Measurements from ENCODE around the gene C16orf89.
"Not testable (repeated sequence)": the region's sequence is repeated elsewhere in the genome, so short reads cannot be mapped to it uniquely, and the experiment has no call there.

C16orf89 gene

DNA sequence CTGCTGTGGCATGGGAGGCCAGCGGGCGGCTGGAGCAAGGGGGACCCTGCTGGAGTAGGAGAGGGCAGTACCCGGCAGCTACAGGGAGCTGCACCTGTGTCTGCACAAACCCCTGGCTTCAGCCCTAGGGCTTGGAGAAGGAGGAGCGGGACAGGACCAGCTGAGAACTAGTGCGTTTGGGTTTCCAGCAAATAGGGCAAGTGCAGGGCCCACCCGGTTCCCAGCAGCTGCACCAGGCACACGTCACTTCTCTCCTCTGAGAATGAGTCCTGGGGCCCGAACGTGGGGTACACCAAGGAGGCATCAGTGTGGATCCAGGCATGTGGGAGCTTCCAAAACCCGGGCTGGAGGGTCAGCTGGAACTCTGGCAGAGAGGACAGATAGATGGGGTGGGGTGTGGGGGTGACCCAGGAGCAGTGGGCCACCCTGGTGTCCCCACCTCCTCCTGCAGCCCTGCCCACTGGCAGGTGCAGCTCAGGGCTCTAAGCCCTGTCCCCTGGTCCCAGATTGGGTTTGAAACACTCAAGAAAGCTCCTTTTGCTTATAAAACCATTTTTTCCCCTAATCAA is 5.6 kb downstream of the C16orf89 start:
- no peak for DNase-seq (ENCODE audit: low read depth in 2 of 2)

DNA sequence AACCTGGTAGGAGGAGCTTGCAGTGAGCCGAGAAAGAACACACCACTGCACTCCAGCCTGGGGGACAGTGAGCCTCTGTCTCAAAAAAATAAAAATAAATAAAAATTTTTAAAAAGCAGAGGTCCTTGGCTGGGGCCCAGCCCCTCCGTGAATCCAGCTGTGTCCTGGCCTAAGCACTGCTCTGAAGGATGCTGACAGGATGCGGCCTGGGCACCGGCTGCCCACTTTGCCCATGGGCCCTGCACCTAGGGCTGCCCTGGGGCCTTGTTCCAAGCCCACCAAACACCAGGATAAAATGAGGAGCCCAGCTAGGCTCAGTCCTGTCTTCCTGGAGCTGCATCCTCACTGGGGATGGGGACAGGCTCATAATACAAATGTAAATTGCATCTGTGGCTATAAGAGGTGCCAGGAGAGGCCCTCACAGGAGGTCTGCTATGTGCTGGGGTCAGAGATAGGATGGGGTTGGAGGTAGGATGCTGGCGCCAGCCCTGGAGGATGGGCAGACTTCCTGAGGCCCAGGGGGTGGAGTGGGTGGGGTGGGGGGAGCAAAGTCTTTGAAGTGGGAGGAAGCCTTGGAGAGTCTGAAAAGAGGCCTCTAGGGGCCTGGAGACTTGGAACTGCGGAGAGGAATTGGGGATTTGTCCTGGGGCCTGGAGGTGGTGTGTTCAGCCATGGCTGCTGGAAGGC is 6.2 kb downstream of the C16orf89 start:
- no peak for DNase-seq (ENCODE audit: low read depth in 2 of 2)

DNA sequence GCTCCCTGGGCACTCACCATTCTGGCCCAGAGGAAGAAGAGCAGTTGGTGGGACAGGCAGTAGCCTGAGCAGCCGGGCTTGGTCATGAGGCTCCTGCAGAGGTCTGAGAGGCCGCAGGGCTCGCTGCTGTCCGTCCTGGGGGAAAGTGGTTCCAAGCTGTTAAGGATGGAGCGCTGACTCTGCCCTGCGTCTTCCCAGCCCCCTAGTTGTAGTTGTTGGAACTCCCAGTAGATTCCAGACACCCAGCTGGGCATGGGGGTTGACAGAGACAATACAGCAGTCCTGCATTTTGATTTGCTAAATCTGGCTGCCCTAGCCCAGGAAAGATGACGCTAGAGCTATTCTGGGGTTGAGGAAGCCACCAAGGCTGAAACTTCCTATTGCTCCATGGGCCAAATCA is 7.3 kb downstream of the C16orf89 start:
- no peak for DNase-seq (ENCODE audit: low read depth in 2 of 2)

DNA sequence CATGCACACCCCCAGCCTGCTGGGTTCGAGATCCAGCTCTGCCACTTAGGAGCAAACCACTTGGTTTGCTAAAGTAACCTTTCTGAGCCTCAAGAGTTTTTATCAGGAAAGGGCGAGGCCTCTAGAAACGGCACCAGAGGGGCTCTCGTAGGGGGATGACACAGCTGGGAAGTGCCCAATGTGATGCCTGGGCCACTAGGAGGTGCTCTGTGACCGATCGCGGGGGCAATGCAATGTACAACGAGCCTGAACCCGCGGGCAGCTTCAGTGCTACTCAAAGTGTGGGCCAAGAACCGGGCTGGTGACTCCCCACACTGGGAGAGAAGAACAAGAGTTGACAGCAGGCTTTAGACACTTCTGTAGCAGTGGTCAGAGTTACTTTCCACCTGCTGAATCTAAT is 9.4 kb downstream of the C16orf89 start:
- DNase-seq (ENCODE audit: low read depth in 2 of 2): peak; percentile 26 to 41

DNA sequence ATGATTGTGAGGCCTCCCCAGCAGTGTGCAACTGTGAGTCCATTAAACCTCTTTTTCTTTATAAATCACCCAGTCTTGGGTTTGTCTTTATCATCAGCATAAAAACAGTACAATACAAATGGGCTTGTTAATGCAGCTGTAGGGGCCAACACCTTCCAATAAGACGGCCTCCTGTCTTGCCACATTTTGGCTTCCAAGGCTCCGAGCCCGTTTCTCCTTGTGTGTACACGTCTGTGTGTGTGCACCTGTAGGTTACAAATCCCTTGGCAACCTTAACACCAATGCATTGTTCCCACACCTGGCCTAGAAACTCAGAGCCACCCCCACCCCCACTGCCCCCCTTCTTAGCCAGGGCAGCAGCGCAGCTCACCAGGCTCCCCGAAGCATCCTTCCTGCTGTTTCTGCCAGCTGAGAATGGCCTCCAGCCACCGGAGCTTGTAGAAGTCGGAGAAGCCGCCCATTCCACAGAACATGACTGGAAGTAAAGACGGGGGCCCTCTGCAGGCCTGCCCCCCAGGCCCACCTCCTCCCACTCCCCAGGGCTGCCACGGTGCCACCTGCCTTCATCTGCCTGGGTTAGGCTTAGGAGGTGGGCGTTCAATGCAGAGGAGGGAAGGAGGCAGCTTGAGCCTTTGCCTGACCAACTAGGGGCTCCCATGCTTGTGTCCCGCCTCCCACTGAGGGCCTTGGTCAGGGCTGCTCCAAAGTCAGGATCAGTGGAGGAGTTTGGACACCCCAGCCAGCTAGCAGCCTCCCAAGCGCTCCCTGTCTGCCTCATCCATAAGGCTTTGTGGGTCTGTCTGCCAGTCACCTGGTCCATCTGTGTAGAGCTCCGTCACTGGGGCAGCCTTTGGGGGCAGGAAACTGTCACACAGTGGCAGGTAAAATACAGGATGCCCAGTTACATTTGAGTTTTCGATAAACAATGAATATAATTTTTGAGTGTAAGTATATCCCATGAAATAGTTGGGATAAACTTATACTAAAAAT is 10.6 kb downstream of the C16orf89 start:
- no peak for DNase-seq (ENCODE audit: low read depth in 2 of 2)

DNA sequence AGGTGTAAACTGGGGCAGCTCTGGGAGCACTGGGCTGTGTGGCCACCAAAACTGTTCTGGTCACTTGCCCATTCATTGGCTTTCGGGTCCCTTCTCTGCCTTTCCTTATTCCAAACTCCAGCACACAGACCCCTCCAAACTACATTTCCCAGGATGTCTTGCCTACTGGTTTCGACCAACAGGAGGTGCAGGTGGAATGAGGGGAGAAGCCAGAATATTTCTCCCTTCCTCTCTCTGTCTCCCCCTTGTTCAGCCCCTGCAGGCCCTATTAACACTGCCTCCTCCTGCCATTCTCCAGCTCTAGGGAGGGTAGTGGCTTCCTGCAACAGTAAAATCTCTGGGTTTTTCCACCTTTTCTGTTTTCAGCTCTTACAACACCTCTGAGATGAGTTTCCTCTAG is 18.8 kb downstream of the C16orf89 start:
- no peak for DNase-seq (ENCODE audit: low read depth in 2 of 2)

DNA sequence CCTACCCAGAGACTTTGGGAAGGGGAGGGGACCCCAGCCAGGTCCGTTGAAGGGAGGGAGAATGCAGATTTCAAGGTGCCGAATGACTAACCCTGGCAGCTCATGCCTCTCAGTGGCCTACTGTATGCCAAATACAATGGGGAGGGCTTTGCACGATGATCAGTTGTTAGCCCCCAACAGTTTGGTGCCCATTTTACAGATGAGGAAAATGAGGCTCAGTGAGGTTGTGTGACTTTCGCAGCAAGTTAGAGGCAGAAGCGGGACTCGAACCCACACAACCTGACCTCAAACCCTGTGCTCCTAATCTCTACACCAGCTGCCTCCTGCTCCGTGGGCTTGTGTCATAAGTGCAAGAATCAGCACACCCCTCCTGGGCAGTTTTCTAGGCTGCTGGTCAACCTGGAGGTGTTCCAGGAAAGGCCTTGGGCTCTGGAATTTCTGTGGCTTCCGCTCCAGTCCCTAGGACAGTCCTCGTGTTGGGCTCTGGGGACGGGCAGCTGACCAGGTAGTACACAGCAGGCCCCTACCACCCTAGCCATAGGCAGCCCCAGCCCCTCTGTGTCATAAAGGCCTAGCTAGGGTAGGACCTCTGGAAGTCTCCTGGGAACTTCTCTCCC is 20.1 kb downstream of the C16orf89 start:
- no peak for DNase-seq (ENCODE audit: low read depth in 2 of 2)

DNA sequence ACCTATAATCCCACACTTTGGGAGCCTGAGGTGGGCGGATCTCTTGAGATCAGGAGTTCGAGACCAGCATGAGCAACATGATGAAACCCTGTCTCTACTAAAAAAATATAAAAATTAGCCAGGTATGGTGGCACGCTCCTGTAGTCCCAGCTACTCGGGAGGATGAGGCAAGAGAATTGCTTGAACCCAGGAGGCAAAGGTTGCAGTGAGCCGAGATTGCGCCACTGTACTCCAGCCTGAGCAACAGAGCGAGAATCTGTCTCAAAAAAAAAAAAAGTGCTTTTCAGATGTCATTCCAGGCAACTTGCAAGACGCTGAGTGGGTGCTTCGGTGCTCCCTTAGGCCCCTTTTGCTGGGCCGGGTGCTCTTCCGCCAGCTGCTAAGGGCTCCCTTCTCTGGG is 21.2 kb downstream of the C16orf89 start:
- DNase-seq (ENCODE audit: low read depth in 2 of 2): not testable (repeated sequence)

DNA sequence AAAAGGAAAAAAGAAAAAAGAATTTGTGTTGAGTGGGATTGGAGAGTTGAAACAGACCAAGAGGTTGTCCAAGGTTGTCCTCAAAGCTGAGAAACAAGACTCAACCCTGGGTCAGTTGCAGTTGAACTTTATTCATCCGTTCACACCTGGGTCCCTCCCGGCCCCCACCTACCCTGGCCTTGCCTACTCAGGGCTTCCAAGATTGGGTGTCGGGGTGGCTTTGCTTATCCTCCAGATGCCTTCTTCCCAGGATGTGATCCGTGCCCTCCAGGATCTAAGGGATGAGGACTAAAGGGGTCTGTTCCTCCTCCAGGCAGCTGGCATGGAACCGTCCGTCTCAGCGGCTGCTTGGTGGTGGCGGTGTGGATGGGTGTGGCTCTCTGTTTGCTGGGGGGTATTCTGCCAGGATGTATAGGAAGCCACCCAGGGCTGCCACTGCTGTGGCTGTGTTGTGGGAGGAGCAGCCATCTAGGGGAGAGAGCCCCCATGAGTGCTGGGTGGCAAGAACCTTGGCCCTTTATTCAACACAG is 21.7 kb downstream of the C16orf89 start:
- DNase-seq (ENCODE audit: low read depth in 2 of 2): no peak

DNA sequence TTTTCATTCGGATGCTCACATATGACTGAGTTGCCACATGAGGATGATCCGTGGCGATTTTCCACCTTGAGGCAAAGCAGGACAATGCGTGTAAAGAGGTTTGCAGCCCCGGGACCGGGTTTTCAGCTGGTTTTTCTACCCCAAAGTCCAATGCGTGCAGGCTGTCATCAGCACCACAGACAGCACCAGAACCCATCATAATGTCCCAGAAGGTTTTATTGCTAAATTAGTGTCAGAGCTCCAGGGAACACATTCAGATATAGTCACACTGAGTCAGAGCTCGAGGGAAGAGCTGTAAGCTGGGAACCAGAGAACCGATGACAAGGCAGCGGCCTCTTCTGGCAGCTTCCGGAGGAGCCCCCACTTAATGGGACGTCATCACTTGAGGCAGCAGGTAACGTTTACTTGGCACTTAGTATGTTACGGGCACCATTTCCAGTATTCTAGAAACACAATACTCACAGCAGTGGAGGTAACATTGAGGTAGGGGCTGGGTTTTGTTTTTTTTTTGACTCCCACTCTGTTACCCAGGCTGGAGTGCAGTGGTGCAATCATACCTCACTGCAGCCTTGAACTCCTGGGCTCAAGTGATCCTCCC is 23.1 kb downstream of the C16orf89 start:
- no peak for DNase-seq (ENCODE audit: low read depth in 2 of 2)

DNA sequence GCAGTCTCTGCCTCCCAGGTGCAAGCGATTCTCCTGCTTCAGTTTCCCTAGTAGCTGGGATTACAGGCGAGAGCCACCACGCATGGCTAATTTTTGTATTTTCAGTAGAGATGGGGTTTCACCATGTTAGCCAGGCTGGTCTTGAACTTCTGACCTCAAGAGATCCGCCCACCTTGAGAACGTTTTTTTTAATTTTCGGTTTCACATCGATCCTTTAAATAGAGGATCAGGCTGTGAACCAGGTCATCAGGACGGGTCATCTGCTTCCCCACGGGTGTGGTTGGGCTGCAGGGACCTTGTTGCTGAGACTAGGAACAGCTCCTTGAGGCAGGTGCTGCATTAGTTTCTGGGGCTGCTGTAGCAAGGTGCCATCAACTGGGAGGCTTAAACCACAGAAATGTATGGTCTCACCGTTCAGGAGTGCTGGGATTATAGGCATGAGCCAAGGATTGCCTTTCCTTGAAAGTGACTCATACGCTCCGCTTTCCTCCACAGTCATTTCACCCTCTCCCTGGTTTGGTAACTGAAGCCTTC is 24.1 kb downstream of the C16orf89 start:
- no peak for DNase-seq (ENCODE audit: low read depth in 2 of 2)

DNA sequence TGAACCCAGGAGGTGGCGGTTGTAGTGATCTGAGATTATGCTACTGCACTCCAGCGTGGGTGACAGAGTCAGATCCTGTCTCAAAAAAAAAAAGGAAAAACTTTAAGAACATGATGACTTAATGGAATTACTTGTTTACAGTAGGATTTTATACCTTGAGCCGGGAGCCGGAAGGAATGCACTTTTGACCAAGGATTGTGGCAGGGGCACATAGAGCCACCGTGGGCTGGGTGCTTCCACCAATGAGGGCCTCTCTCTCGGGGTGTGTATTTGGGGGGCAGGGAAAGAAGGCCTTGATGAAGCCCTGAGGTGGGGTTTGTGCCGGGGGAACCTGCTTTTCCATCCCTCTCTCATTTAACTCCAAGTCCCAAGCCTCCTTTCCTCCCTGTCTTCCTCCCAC is 25.3 kb downstream of the C16orf89 start:
- no peak for DNase-seq (ENCODE audit: low read depth in 2 of 2)

DNA sequence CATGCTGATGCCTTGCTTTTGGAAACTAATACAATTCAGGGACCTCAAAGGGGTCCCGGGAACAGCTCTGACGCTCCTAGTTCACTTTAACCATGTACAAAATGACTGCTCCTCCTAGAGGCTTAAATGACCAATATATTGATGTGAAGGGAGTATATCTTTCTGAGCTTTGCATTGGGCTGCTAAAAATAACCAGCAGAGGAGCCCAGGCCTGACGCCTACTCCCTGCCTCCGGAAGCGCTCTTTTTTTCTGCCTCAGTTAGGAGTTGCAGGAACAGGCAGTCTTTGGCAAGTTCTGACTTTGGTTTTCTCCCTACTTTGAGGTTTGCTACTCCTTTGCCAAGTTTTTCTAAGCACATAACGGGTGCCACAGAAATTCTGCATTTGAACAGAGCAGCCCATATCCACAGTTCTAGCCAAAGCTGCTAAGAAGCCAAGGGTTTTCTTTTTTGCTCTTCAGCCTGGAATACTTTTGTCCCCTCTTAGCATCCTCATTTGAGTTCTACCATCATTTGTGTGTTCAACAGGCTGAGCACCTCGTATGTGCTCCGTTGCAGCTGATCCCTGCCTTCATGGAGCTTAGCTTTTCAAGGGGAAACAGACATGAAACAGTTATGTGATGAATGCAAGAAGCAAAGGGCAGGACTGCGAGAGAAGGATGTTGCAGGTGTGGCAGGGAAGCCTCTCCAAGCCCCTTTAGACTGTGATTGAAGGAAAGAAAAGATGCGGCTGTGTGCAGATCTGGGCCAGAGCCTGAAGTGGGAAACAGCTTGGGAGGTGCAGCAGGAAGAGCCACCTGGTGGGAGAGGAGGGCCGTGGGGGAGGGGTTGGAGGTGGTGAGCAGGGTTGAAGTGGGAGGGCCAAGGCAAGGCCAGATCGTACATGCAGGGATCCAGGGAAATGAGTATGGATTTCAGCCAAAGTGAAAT is 29.3 kb downstream of the C16orf89 start:
- no peak for DNase-seq (ENCODE audit: low read depth in 2 of 2)

DNA sequence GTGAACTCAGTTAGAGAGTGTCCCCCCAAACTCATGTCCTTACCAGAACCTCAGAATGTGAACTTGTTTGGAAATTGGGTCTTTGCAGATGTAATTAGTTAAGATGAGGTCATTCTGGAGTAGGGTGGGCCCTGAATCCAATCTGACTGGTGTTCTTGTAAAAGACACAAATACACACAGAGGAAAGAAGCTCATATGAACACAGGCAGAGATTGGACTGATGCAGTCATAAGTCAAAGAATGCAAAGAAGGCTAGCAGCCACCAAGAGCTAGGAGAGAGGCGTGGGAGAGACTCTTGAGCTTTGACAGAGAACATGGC is 29.9 kb downstream of the C16orf89 start:
- no peak for DNase-seq (ENCODE audit: low read depth in 2 of 2)

DNA sequence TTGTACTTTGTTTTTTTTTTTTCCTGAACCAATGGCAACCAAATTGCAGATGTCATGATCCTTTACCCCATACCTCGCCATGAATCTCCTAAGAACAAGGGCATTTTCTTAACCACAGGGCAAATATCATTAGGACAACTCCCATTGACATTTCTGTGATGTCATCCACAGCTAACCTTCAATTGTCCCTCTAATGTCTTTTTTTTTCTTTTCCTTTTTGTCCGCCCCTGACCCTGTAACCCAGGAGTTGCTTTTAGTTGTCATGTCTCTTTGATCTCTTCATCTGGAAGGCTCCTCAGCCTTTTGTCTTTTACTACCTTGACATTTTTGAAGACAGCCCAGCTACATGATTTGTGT is 31.6 kb downstream of the C16orf89 start:
- no peak for DNase-seq (ENCODE audit: low read depth in 2 of 2)

DNA sequence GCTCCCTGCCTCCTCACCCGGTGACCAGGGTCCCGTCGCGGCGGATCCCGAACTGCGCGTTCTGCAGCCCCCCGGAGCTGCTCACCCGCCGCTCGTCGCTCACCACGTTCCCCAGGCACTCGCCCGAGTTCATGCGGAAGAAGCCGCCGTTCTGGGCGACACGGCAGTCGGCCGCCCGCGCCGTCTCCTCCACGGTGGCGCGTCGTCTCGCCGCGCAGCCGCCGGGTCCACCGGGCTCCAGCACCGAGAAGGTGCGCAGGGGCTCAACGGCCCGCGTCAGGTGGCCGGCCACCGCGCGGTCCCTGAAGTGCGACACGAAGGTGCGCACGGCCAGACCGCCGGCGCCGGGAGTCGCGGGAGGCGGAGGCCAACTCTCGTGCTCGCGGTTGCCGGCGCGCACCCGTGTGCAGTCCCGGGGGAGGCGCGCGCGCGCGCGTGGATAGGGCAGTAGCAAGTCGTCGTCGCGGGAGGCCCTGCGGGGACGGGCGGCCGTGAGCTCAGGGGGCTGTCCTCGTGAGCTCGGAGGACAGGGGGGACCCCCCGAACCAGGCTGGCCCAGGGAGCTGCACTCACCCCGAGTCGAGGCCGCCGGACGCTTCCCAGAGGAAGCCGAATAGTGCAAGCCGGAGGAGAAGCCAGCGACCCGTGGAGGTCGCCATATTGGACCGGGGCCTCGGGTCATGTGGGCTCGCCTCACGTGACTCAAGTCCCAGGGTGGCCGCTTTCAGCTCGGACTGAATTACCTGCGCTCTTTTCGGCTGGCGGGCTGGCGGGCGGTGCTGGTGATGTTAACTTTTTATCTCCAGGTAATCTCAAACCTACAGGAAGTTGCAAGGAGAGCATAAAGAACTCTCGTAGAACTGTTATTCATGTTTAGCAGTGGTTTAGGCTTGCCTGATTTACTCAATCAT is 32.2 kb downstream of the C16orf89 start, which contains the start of gene NAGPA:
NAGPA (minus strand) TSS at position 680 of the 911 bp plus-strand sequence; CDS start at position 659, 21 bp downstream.
- DNase-seq (ENCODE audit: low read depth in 2 of 2): peak; percentile 71 to 80

DNA sequence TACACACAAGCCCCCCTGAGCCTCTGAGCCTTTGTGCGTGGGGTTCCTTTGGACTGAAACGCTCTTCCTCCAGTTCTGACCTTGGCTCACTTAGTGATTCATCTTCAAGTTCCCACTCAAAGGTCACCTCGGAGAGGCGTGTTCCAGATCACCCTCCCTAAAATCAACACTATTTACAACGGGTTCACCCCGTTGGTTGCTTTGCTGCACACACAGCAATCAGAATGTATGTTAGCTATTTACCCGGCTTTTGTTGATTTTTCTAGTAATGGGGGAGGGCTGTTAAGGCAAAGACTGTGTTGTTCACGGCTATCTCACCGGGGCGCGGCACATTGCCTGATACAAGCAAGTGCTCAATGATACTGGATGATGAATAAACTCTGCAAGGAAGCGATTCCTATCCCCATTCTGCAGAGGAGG is 33.0 kb downstream of the C16orf89 start:
- no peak for DNase-seq (ENCODE audit: low read depth in 2 of 2)

DNA sequence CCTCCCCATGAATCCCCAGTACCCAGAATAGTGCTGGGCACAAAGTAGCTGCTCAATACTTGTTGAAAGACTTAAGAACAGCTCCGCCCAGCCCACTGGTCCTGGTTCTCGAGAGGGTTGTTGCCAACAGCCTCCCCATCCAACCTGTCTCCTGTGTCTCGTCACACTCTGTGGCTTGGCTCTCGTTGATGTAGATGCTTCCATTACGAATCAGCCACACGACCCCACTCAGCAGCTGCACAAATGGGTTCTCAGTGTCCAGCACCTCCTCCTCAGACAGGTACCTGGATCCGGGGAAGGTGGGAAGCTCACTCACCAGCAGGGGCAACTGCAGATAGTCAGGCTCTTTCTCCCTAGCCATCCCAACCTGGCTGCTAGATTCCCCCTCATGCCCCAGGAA is 34.2 kb downstream of the C16orf89 start:
- DNase-seq (ENCODE audit: low read depth in 2 of 2): no peak

DNA sequence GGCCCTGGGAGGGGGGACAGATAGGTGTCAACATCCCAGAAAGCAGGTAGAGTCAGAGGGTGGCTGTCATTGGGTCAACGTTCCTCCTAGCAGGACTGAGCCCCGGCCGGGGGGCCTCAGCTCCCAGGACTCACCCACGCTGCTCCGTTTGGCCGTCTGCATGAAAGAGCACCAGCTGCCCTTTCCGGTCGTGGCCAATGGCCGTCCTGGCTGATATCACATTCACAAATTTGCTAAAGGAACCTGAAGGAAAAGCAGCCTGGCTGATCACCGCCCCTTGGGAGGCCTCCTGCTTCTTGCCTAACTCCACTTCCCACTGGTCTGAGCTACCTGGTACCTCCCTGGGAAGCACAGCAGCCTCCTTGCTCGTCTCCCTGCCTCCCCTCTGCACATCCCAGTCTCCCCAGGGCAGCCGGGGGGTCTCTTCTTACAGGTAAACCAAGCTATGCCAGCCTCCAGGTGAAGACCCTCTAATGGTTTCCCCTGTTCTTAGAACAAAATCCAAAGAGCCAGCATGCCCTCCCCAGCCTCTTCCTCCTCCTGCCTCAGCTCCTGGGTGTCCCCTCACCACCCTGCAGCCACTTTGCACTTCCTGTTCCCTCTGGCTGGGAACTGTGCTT is 35.4 kb downstream of the C16orf89 start:
- DNase-seq (ENCODE audit: low read depth in 2 of 2): no peak
